ENCODE data around the gene SPTBN1. TPM values are rescaled to one million over a fixed set of nuclear protein-coding genes. Genes with fewer than 3 reads are reported as not detected.
A peak's percentile ranks its signal among the peaks of the same experiment; 100 is the strongest.

The SPTBN1 gene
- total RNA-seq, 1 experiment from 2014 or later: 262 TPM

GRCh38 chr2:54478899-54479298 lies 22.8 kb downstream of the SPTBN1 start:
- Histone ChIP-seq H4K20me1 (ENCODE audit: insufficient read depth) (no peaks in the 10 kb centered on the region), H3K9me3 (ENCODE audit: insufficient read depth, low read depth) (0 out of 2 replicates have a peak, but pooled peaks cover 14% of the 10 kb centered on the region), H3K27ac (no peak overlapping the region), H3K27me3 (ENCODE audit: insufficient read depth, low read depth) (no peaks in the 10 kb centered on the region), H3K9me2 (ENCODE audit: insufficient read depth) (no peaks in the 10 kb centered on the region), H3K4me2 (no peak overlapping the region), H2AFZ (no peak overlapping the region), H3K4me3 (no peak overlapping the region), H3K4me1 (replicated peaks; ENCODE audit: insufficient read depth) (peaks cover 21% of the 10 kb centered on the region), H3K79me2 (ENCODE audit: low read depth) (no peaks in the 10 kb centered on the region), H3K36me3 (ENCODE audit: low read depth) (no peaks in the 10 kb centered on the region), H3F3A (ENCODE audit: insufficient read depth, low read depth) (no peaks in the 10 kb centered on the region; the same call in 1 of the 2 replicates)
- intact Hi-C loops (cut with micrococcal nuclease; ENCODE audit: unreplicated experiment): no loop called here
- ChIA-PET POLR2A (ENCODE audit: unreplicated experiment) (no interaction called here), CTCF (interaction anchor here (0.6 kb wide), 1 partner anchor 545 kb away, joined by 3 read pairs; no protein-coding TSS in a partner anchor)
- no peak for TF ChIP-seq EZH2 (IDR thresholded peaks at IDR 0.05; ENCODE audit: low read depth)
- TF ChIP-seq CTCF (conservative IDR thresholded peaks at IDR 0.05): no peak
- no TSS peak for BruUV-seq (replicated peaks)
- no peak for DNase-seq

- Histone ChIP-seq H3K27me3 (ENCODE audit: insufficient read depth, low read depth) (no peaks in the 10 kb centered on the region), H3K4me1 (replicated peaks; ENCODE audit: insufficient read depth) (peaks cover 26% of the 10 kb centered on the region), H3F3A (ENCODE audit: insufficient read depth, low read depth) (no peaks in the 10 kb centered on the region; the same call in 1 of the 2 replicates), H4K20me1 (ENCODE audit: insufficient read depth) (no peaks in the 10 kb centered on the region), H3K9me2 (ENCODE audit: insufficient read depth) (no peaks in the 10 kb centered on the region), H3K79me2 (ENCODE audit: low read depth) (no peaks in the 10 kb centered on the region), H3K9me3 (ENCODE audit: insufficient read depth, low read depth) (0 out of 2 replicates have a peak, but pooled peaks cover 14% of the 10 kb centered on the region), H3K4me3 (no peak overlapping the region), H3K4me2 (no peak overlapping the region), H3K36me3 (ENCODE audit: low read depth) (no peaks in the 10 kb centered on the region), H2AFZ (no peak overlapping the region), H3K27ac (no peak overlapping the region)
- intact Hi-C loops (cut with micrococcal nuclease; ENCODE audit: unreplicated experiment): no loop called here
- CTCF ChIA-PET: interaction anchor here (0.6 to 0.7 kb wide), 2 partner anchors 150 to 544 kb away, joined by 3 read pairs; no protein-coding TSS in a partner anchor
- BruUV-seq (replicated peaks): no TSS peak
- TF ChIP-seq EZH2 (IDR thresholded peaks at IDR 0.05; ENCODE audit: low read depth): no peak
- no peak for TF ChIP-seq CTCF (conservative IDR thresholded peaks at IDR 0.05)
- POLR2A ChIA-PET (ENCODE audit: unreplicated experiment): interaction anchor here (0.5 to 0.7 kb wide), 3 partner anchors 43 to 613 kb away, joined by 3 to 8 read pairs (median 6); no protein-coding TSS in a partner anchor
- DNase-seq: peak in 1 of 2 experiments; percentile 64
Observed at GRCh38 chr2:54479424-54479823, 23.3 kb downstream of the SPTBN1 start.

GRCh38 chr2:54480025-54480424 lies 23.9 kb downstream of the SPTBN1 start:
- intact Hi-C loops (cut with micrococcal nuclease; ENCODE audit: unreplicated experiment): no loop called here
- CTCF ChIA-PET: interaction anchor here (0.6 kb wide), 1 partner anchor 30 kb away, joined by 3 read pairs; no protein-coding TSS in a partner anchor
- POLR2A ChIA-PET (ENCODE audit: unreplicated experiment): interaction anchor here (0.5 to 0.7 kb wide), 2 partner anchors 42 to 614 kb away, joined by 3 to 8 read pairs; no protein-coding TSS in a partner anchor
- DNase-seq: no peak
- no peaks in the 10 kb centered on the region; the same call in 1 of the 2 replicates for H3F3A ChIP-seq (ENCODE audit: insufficient read depth, low read depth)
- H2AFZ ChIP-seq: no peak overlapping the region
- H3K4me1 ChIP-seq (replicated peaks; ENCODE audit: insufficient read depth): peaks cover 26% of the 10 kb centered on the region
- H3K9me3 ChIP-seq (ENCODE audit: insufficient read depth, low read depth): 0 out of 2 replicates have a peak, but pooled peaks cover 14% of the 10 kb centered on the region
- H3K4me3 ChIP-seq: no peak overlapping the region
- no peak overlapping the region for H3K27ac ChIP-seq
- no peak overlapping the region for H3K4me2 ChIP-seq
- TF ChIP-seq CTCF (conservative IDR thresholded peaks at IDR 0.05): no peak
- TF ChIP-seq EZH2 (IDR thresholded peaks at IDR 0.05; ENCODE audit: low read depth): no peak
- no peaks in the 10 kb centered on the region for H3K36me3 ChIP-seq (ENCODE audit: low read depth)
- H3K9me2 ChIP-seq (ENCODE audit: insufficient read depth): no peaks in the 10 kb centered on the region
- no TSS peak for BruUV-seq (replicated peaks)
- no peaks in the 10 kb centered on the region for H4K20me1 ChIP-seq (ENCODE audit: insufficient read depth)
- H3K27me3 ChIP-seq (ENCODE audit: insufficient read depth, low read depth): no peaks in the 10 kb centered on the region
- H3K79me2 ChIP-seq (ENCODE audit: low read depth): no peaks in the 10 kb centered on the region

Measured in PC-9 (cell line).